ENCODE results near the gene TRIM62. TPM values are rescaled to one million over a fixed set of nuclear protein-coding genes. Genes with fewer than 3 reads are reported as not detected.
A peak's percentile ranks its signal among the peaks of the same experiment; 100 is the strongest.

TRIM62 gene
- polyA plus RNA-seq, 2 of the 4 experiments (the other 2 are of a cell fraction): 0.79 to 1.5 TPM

- H3K4me2 ChIP-seq: peak overlapping the region; percentile 99
- H3K4me3 ChIP-seq: peak overlapping the region; percentile 78
- ATAC-seq: peak; percentile 79 to 91
- DNase-seq (ENCODE audit: low read depth in 1 of 2, low spot score in 1 of 2): peak; percentile 82 to 84
- WGBS (ENCODE audit: missing lambda C conversion rate): 0% methylated on average over 5 of the region's 90 CpGs
- peak overlapping the region; percentile 64 to 88; a peak in 5 of 6 replicates for H3K27ac ChIP-seq
- peaks cover 8% of the 10 kb centered on the region; the same call in 2 of the 3 replicates for H3K4me1 ChIP-seq
- no peak for FAIRE-seq
- ChIA-PET POLR2A (interaction anchor here (0.8 to 1.3 kb wide), 2 partner anchors 54 to 74 kb away, joined by 3 to 4 read pairs; no protein-coding TSS in a partner anchor), CTCF (interaction anchor here (0.6 to 1.1 kb wide), 2 partner anchors 452 to 676 kb away, joined by 3 read pairs; no protein-coding TSS in a partner anchor)
- no peaks in the 10 kb centered on the region for H3K9me3 ChIP-seq
- TF ChIP-seq, protein P1, sequence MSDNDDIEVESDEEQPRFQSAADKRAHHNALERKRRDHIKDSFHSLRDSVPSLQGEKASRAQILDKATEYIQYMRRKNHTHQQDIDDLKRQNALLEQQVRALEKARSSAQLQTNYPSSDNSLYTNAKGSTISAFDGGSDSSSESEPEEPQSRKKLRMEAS (IDR thresholded peaks at IDR 0.05): peak; percentile 80; the same call in 1 of the 2 replicates
- TF ChIP-seq, protein P2, sequence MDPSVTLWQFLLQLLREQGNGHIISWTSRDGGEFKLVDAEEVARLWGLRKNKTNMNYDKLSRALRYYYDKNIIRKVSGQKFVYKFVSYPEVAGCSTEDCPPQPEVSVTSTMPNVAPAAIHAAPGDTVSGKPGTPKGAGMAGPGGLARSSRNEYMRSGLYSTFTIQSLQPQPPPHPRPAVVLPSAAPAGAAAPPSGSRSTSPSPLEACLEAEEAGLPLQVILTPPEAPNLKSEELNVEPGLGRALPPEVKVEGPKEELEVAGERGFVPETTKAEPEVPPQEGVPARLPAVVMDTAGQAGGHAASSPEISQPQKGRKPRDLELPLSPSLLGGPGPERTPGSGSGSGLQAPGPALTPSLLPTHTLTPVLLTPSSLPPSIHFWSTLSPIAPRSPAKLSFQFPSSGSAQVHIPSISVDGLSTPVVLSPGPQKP (IDR thresholded peaks at IDR 0.05; ENCODE audit: low read depth, low read length): no peak
- TF ChIP-seq RAD21 (conservative IDR thresholded peaks at IDR 0.05 in 1 of 2, IDR thresholded peaks at IDR 0.05 in 1 of 2): no peak
- TF ChIP-seq, protein P3, sequence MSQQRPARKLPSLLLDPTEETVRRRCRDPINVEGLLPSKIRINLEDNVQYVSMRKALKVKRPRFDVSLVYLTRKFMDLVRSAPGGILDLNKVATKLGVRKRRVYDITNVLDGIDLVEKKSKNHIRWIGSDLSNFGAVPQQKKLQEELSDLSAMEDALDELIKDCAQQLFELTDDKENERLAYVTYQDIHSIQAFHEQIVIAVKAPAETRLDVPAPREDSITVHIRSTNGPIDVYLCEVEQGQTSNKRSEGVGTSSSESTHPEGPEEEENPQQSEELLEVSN (IDR thresholded peaks at IDR 0.05; ENCODE audit: borderline replicate concordance, low read depth): peak; percentile 75
- 0 out of 5 replicates have a peak, but pooled peaks of 1 of the 2 experiments have one; percentile 14 for TF ChIP-seq JUN (IDR thresholded peaks at IDR 0.05)
- TF ChIP-seq ZSCAN20 (CRISPR knock-in tag; IDR thresholded peaks at IDR 0.05): no peak
- TF ChIP-seq RNF2 (IDR thresholded peaks at IDR 0.05; ENCODE audit: borderline replicate concordance, low read depth): peak; percentile 35; the same call in 1 of the 2 replicates
Measured at GRCh38 chr1:33180911-33181890, 642 bp downstream of the TRIM62 start.

DNA sequence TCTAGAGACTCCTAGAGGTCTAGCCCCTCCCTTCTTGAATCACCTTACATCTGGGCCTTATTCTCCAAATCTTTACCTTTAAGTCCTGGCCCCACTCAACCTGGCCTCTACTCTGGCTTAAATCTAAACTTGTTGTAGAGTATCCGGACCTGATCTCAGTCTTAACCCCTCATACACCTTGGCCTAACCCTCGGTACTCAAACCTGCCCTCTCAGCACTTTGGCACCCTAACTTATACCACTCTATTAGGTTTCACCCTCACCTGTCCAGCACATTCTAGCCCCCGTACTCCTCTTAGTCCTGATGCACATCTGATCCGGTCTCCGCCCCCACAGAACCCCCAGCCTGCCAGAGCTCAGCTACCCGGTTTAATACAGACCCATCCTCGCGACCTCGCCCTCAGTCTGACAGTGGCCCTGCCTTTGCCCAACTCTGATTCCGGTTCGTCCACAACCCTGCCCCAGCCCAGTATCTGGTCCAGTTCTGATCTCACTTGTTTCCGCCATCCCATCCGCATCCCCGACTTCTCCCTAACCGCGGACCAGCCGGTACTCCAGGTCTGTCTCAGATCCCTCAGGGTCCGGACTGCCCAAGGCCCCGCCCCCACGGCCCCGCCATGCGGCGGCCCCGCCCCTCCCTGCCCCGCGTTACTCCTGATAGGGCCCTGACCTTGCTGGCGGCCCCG lies 1.5 kb downstream of the TRIM62 start:
- DNase-seq (ENCODE audit: low read depth in 1 of 2, low spot score in 1 of 2): no peak
- peak overlapping the region; percentile 78 for H3K4me3 ChIP-seq
- peak overlapping the region; percentile 99 for H3K4me2 ChIP-seq
- peak; percentile 23 for TF ChIP-seq MAFK (IDR thresholded peaks at IDR 0.05; ENCODE audit: partially characterized antibody)
- TF ChIP-seq ZFP36 (IDR thresholded peaks at IDR 0.05; ENCODE audit: borderline replicate concordance, partially characterized antibody): no peak
- FAIRE-seq: no peak
- no peak overlapping the region for H3K27ac ChIP-seq
- CTCF ChIA-PET: interaction anchor here (1.1 kb wide), 2 partner anchors 53 to 453 kb away, joined by 3 read pairs; no protein-coding TSS in a partner anchor
- POLR2A ChIA-PET: interaction anchor here (0.8 to 1.3 kb wide), 2 partner anchors 53 to 75 kb away, joined by 3 to 4 read pairs; no protein-coding TSS in a partner anchor
- 55% methylated on average over 16 of the region's 28 CpGs for WGBS (ENCODE audit: missing lambda C conversion rate)
- ATAC-seq: peak in 1 of 2 experiments; percentile 26; a peak in 3 of 6 replicates
- H3K4me1 ChIP-seq: peaks cover 8% of the 10 kb centered on the region; the same call in 2 of the 3 replicates
- no peaks in the 10 kb centered on the region for H3K9me3 ChIP-seq

GRCh38 chr1:33178836-33179439 lies 2.9 kb downstream of the TRIM62 start:
- FAIRE-seq: no peak
- 94% methylated on average over 4 of the region's 4 CpGs for WGBS (ENCODE audit: missing lambda C conversion rate)
- CTCF ChIA-PET: interaction anchor here (1.1 kb wide), 1 partner anchor 52 kb away, joined by 3 read pairs; no protein-coding TSS in a partner anchor
- Histone ChIP-seq H3K4me3 (no peak overlapping the region), H3K9me3 (no peaks in the 10 kb centered on the region), H3K4me1 (peaks cover 8% of the 10 kb centered on the region; the same call in 2 of the 3 replicates), H3K27ac (no peak overlapping the region), H3K4me2 (no peak overlapping the region)
- TF ChIP-seq, protein P4, sequence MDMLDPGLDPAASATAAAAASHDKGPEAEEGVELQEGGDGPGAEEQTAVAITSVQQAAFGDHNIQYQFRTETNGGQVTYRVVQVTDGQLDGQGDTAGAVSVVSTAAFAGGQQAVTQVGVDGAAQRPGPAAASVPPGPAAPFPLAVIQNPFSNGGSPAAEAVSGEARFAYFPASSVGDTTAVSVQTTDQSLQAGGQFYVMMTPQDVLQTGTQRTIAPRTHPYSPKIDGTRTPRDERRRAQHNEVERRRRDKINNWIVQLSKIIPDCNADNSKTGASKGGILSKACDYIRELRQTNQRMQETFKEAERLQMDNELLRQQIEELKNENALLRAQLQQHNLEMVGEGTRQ (IDR thresholded peaks at IDR 0.05): no peak
- TF ChIP-seq RFX5 (IDR thresholded peaks at IDR 0.05) (no peak), EHF (CRISPR knock-in tag; IDR thresholded peaks at IDR 0.05) (no peak), PBX3 (IDR thresholded peaks at IDR 0.05) (no peak), EP300 (IDR thresholded peaks at IDR 0.05) (no peak), HOXB5 (CRISPR knock-in tag; IDR thresholded peaks at IDR 0.05) (no peak), HES2 (IDR thresholded peaks at IDR 0.05) (no peak)
- ATAC-seq: no peak
- no peak for DNase-seq (ENCODE audit: low read depth in 1 of 2, low spot score in 1 of 2)
- POLR2A ChIA-PET: no interaction called here

Data from A549 (cell line).